Bronchial epithelial cell (primary cell): ENCODE results near the gene MIPEP. TPM values are rescaled to one million over a fixed set of nuclear protein-coding genes. Genes with fewer than 3 reads are reported as not detected.

Source experiments
- DNase-seq: peaks from one replicate; pipeline ENCODE4 v3.0.0-alpha.2; 2010; ENCODE audit warnings: low read depth
- FAIRE-seq: peaks from 2 replicates; lab custom pipeline; 2011; peaks lifted over from hg19 to GRCh38; lab: Jason Lieb, UNC
- H3K27me3 ChIP-seq: 2 replicates; pipeline ENCODE4 v1.5.1; 2011; ENCODE audit warnings: low read length; ENCODE audit not compliant: control insufficient read depth, insufficient read depth
- H3K36me3 ChIP-seq: 2 replicates; pipeline ENCODE4 v1.5.1; 2011; ENCODE audit warnings: low read length; ENCODE audit not compliant: control insufficient read depth, insufficient read depth
- H3K4me3 ChIP-seq: 2 replicates; pipeline ENCODE4 v1.5.1; 2011; ENCODE audit warnings: mild to moderate bottlenecking, low read depth, low read length, control low read depth
- total RNA-seq: library from RNA; depleted of rRNA; stranded (reverse); fragments of >200 nt; gene quantifications from 2 replicates; pipeline ENCODE4 v1.2.1, GENCODE V29; 2014
- TF ChIP-seq, protein P1 (sequence below): IDR thresholded peaks from 2 replicates; pipeline ENCODE4 v1.5.1; 2011; ENCODE audit warnings: mild to moderate bottlenecking, moderate library complexity, low read length, control low read depth, inconsistent platforms; ENCODE audit not compliant: insufficient read depth, severe bottlenecking

Gene MIPEP
- total RNA-seq, 1 donor from 2014 or later = 19.2 TPM

- FAIRE-seq = peak; percentile 13
- TF ChIP-seq, protein P1, sequence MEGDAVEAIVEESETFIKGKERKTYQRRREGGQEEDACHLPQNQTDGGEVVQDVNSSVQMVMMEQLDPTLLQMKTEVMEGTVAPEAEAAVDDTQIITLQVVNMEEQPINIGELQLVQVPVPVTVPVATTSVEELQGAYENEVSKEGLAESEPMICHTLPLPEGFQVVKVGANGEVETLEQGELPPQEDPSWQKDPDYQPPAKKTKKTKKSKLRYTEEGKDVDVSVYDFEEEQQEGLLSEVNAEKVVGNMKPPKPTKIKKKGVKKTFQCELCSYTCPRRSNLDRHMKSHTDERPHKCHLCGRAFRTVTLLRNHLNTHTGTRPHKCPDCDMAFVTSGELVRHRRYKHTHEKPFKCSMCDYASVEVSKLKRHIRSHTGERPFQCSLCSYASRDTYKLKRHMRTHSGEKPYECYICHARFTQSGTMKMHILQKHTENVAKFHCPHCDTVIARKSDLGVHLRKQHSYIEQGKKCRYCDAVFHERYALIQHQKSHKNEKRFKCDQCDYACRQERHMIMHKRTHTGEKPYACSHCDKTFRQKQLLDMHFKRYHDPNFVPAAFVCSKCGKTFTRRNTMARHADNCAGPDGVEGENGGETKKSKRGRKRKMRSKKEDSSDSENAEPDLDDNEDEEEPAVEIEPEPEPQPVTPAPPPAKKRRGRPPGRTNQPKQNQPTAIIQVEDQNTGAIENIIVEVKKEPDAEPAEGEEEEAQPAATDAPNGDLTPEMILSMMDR = no peak
- no peak for DNase-seq
- Histone ChIP-seq H3K4me3 (no peak overlapping the region), H3K27me3 (no peaks in the 10 kb centered on the region), H3K36me3 (no peaks in the 10 kb centered on the region)
Measured at GRCh38 chr13:23797276-23797903, 91.8 kb downstream of the MIPEP start.

GRCh38 chr13:23796551-23796950, 92.6 kb downstream of the MIPEP start:
- no peak overlapping the region for H3K4me3 ChIP-seq
- FAIRE-seq = no peak
- no peaks in the 10 kb centered on the region for H3K36me3 ChIP-seq
- H3K27me3 ChIP-seq = no peaks in the 10 kb centered on the region
- TF ChIP-seq, protein P1 = no peak
- peak; percentile 37 for DNase-seq

DNA sequence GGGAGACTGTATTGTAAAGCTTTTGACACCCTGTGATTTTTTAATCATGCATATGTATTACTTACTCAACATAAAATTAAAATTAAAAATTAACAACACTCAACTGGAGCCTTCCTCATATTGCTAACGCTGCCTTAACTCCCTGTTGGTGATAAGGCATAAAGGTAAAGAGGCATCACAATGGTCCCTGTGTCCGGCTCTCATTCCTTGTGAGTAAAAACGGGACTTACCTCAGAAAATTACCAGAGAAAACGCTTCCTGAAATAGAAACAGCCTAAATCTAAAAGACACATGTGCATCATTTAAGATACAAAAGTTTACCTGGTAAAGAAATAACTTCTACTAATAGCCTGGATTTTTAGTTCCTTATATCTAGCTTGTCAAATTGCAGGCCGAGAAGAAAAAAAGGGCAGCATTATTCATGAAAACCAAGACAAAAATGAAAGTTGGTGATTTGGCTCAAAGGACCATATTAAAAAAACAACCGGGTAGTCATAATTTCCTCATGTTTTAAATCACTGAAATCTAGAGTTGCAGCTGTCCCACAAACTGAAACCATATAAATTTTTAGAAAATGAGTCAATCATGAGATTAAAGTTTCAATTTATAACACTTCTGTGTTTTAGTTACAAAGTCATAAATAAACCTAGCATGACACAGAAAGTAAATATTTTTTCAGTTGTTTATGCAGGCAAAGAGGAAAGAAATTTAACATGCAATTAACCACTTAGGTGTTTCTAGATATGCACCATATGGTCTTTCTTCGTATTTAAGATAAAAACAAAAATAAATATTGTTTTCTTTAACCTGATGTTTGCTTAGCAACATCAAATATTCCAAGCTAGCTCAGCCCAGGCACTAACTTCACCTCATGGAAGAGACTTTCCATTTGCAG, 94.7 kb downstream of the MIPEP start:
- DNase-seq (peak; percentile 64), FAIRE-seq (no peak)
- Histone ChIP-seq H3K36me3 (no peaks in the 10 kb centered on the region), H3K4me3 (no peak overlapping the region), H3K27me3 (no peaks in the 10 kb centered on the region)
- TF ChIP-seq, protein P1 = no peak

DNA sequence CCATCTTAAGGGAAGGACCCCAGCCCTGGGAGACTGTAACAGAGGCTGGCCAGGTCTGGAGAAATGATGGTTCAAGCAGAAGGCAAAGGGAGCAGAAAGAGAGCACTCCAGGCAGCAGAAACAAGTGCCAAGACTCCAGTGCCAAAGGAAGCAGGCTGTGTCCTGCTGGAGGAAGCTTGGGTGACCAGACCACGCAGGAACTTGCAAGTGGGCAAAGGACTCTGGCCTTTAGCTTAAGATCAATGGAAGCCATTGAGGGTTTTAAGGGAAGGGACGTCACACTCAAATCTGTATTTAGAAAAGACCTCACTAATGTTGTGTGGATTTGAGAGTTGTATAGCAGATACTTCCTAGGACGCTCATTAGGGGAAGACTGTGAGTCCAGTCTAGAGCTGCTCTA, 95.5 kb downstream of the MIPEP start:
- H3K4me3 ChIP-seq = no peak overlapping the region
- FAIRE-seq (no peak), DNase-seq (no peak)
- no peaks in the 10 kb centered on the region for H3K36me3 ChIP-seq
- H3K27me3 ChIP-seq = no peaks in the 10 kb centered on the region
- TF ChIP-seq, protein P1 = no peak

DNA sequence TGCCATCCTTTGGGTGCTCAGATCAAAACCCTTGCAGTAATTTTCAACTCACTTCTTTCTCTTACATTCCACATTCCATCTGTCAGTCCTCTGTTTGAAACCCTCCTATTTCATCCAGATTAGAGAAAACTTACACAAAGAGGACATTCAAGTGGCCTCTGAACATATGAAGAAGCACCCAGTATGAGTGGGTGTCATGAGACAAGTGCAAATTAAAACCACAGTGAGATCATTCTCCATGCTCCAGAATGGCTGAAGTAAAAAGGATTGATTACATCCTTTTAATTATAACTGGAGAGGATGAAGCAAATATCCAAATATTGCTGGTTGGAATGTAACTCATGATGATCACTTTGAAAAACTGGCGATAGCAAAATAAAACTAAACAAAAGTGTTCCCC, 96.5 kb downstream of the MIPEP start:
- no peaks in the 10 kb centered on the region for H3K36me3 ChIP-seq
- TF ChIP-seq, protein P1 = no peak
- DNase-seq = no peak
- H3K27me3 ChIP-seq = no peaks in the 10 kb centered on the region
- no peak for FAIRE-seq
- H3K4me3 ChIP-seq = no peak overlapping the region
